Measurements from ENCODE around the gene ATP5F1E. TPM values are rescaled to one million over a fixed set of nuclear protein-coding genes. Genes with fewer than 3 reads are reported as not detected.
"Not testable (repeated sequence)": the region's sequence is repeated elsewhere in the genome, so short reads cannot be mapped to it uniquely, and the experiment has no call there.

The ATP5F1E gene
- total RNA-seq, 2 experiments from 2014 or later, result 51.1 to 53.1 TPM

- Histone ChIP-seq H3K4me1 (ENCODE audit: insufficient read depth, low read length) (peaks cover 31% of the 10 kb centered on the region), H3K9me3 (ENCODE audit: control insufficient read depth in 1 of 2, insufficient read depth in 1 of 2, low read length in 2 of 2) (no peaks in the 10 kb centered on the region), H3K4me3 (ENCODE audit: low read length) (no peak overlapping the region), H3K27ac (ENCODE audit: low read depth in 1 of 2, low read length in 2 of 2) (no peak overlapping the region), H3K27me3 (ENCODE audit: control insufficient read depth in 1 of 2, insufficient read depth in 2 of 2, low read length in 2 of 2) (no peaks in the 10 kb centered on the region), H3K36me3 (ENCODE audit: insufficient read depth, low read length) (peaks cover 2% of the 10 kb centered on the region)
- Mint-ChIP-seq H3K4me3 (no peak overlapping the region), H3K4me1 (ENCODE audit: low read depth) (peaks cover 44% of the 10 kb centered on the region), H3K27me3 (no peaks in the 10 kb centered on the region), H3K36me3 (ENCODE audit: low read depth) (no peaks in the 10 kb centered on the region), H3K27ac (no peak overlapping the region), H3K9me3 (no peaks in the 10 kb centered on the region)
- ChIA-PET CTCF (no interaction called here), POLR2A (no interaction called here)
- intact Hi-C loops (cut with DNase I, micrococcal nuclease), result no loop called here
- ATAC-seq (ENCODE audit: poor library complexity), result no peak
- no peak for TF ChIP-seq CTCF (IDR thresholded peaks at IDR 0.05)
- no peak for DNase-seq
Observed at GRCh38 chr20:59013031-59013951, 18.8 kb downstream of the ATP5F1E start.

GRCh38 chr20:59011874-59012157 is 20.3 kb downstream of the ATP5F1E start:
- peaks cover 33% of the 10 kb centered on the region for H3K4me1 Mint-ChIP-seq (ENCODE audit: low read depth)
- H3K4me1 ChIP-seq (ENCODE audit: insufficient read depth, low read length), result peaks cover 30% of the 10 kb centered on the region
- H3K36me3 Mint-ChIP-seq (ENCODE audit: low read depth); H3K27me3 Mint-ChIP-seq; H3K4me3 ChIP-seq (ENCODE audit: low read length); H3K36me3 ChIP-seq (ENCODE audit: insufficient read depth, low read length); H3K4me3 Mint-ChIP-seq; H3K27me3 ChIP-seq (ENCODE audit: control insufficient read depth in 1 of 2, insufficient read depth in 2 of 2, low read length in 2 of 2); H3K9me3 ChIP-seq (ENCODE audit: control insufficient read depth in 1 of 2, insufficient read depth in 1 of 2, low read length in 2 of 2); H3K9me3 Mint-ChIP-seq; H3K27ac ChIP-seq (ENCODE audit: low read depth in 1 of 2, low read length in 2 of 2); H3K27ac Mint-ChIP-seq; intact Hi-C loops (cut with DNase I, micrococcal nuclease); DNase-seq; POLR2A ChIA-PET; CTCF ChIA-PET; ATAC-seq (ENCODE audit: poor library complexity): not testable (repeated sequence)

- ATAC-seq (ENCODE audit: poor library complexity) (no peak), DNase-seq (no peak)
- H3K4me1 Mint-ChIP-seq (ENCODE audit: low read depth), result peaks cover 27% of the 10 kb centered on the region
- no peaks in the 10 kb centered on the region for H3K9me3 Mint-ChIP-seq
- no peak overlapping the region for H3K4me3 Mint-ChIP-seq
- CTCF ChIA-PET, result no interaction called here
- no peaks in the 10 kb centered on the region for H3K36me3 Mint-ChIP-seq (ENCODE audit: low read depth)
- Histone ChIP-seq H3K27ac (ENCODE audit: low read depth in 1 of 2, low read length in 2 of 2) (no peak overlapping the region), H3K4me3 (ENCODE audit: low read length) (no peak overlapping the region), H3K9me3 (ENCODE audit: control insufficient read depth in 1 of 2, insufficient read depth in 1 of 2, low read length in 2 of 2) (no peaks in the 10 kb centered on the region), H3K27me3 (ENCODE audit: control insufficient read depth in 1 of 2, insufficient read depth in 2 of 2, low read length in 2 of 2) (no peaks in the 10 kb centered on the region), H3K4me1 (ENCODE audit: insufficient read depth, low read length) (peaks cover 29% of the 10 kb centered on the region), H3K36me3 (ENCODE audit: insufficient read depth, low read length) (no peaks in the 10 kb centered on the region)
- no peak for TF ChIP-seq CTCF (IDR thresholded peaks at IDR 0.05)
- intact Hi-C loops (cut with DNase I, micrococcal nuclease), result no loop called here
- H3K27me3 Mint-ChIP-seq, result no peaks in the 10 kb centered on the region
- no peak overlapping the region for H3K27ac Mint-ChIP-seq
- POLR2A ChIA-PET, result no interaction called here
Observed at GRCh38 chr20:59010995-59011873, 20.9 kb downstream of the ATP5F1E start.

Measured in CD4-positive, alpha-beta T cell (primary cell).